ENCODE data around the gene PALM2AKAP2. TPM values are rescaled to one million over a fixed set of nuclear protein-coding genes. Genes with fewer than 3 reads are reported as not detected.

Gene PALM2AKAP2
- total and polyA plus RNA-seq, 10 of the 15 experiments (the other 5 are each of a cell fraction or from before 2014, with no cell fraction given) = 0.01 TPM; not detected in 9

DNA sequence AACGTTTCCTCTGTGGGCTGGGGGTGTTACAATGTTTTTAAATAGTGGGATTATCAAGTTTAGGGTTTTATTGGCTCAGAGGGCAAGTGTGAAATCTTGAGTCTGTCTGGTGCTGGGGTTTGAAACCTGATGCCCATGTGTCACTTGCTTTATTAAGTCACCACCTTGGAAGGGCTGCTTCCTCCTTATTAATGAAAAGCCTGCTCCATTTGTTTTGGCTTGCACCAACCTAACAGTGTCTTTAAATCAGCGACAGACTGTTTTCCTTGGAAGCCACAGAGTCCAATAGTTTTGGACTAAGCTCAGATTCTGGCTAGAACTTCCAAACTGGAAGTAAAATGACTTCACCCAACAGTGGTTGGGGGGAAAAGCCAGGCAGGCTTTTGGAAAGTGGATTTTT, 10.7 kb upstream of the PALM2AKAP2 start (continued):
- no peak for TF ChIP-seq REST (IDR thresholded peaks at IDR 0.05; ENCODE audit: low read depth, low read length)
- TF ChIP-seq MYC (IDR thresholded peaks at IDR 0.05; ENCODE audit: insufficient read depth, insufficient read length, insufficient replicate concordance, low read length, severe bottlenecking) = no peak
- TF ChIP-seq SREBF2 (IDR thresholded peaks at IDR 0.05; ENCODE audit: low read length) = no peak
- TF ChIP-seq YBX1 (IDR thresholded peaks at IDR 0.05) = no peak
- TF ChIP-seq STAT3 (IDR thresholded peaks at IDR 0.05; ENCODE audit: low read depth, low read length) = no peak
- TF ChIP-seq, protein P1, sequence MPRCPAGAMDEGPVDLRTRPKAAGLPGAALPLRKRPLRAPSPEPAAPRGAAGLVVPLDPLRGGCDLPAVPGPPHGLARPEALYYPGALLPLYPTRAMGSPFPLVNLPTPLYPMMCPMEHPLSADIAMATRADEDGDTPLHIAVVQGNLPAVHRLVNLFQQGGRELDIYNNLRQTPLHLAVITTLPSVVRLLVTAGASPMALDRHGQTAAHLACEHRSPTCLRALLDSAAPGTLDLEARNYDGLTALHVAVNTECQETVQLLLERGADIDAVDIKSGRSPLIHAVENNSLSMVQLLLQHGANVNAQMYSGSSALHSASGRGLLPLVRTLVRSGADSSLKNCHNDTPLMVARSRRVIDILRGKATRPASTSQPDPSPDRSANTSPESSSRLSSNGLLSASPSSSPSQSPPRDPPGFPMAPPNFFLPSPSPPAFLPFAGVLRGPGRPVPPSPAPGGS (IDR thresholded peaks at IDR 0.05; ENCODE audit: borderline replicate concordance, insufficient read depth, low read depth, low read length, poor library complexity, severe bottlenecking) = no peak
- TF ChIP-seq TBL1XR1 (IDR thresholded peaks at IDR 0.05; ENCODE audit: low read depth, low read length) = no peak

DNA sequence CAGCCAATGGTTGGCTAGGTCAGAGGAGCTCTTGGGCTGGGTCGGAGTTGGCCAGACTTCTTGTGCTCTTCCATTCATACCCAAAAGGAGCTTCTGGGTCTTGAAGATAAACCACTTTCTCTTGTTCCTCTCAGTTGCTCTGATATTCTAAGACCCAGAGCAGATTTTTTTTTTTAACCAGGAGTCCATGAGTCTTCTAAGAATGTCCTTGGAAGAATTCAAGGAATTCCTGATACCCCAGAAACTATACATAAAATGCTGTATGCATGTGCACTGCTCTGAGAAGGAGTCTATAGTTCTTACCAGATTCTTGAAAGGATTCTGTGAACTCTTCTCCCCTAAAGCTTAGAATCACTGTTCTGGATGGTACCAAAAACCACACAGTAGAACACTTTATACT, 9.9 kb upstream of the PALM2AKAP2 start:
- Histone ChIP-seq H3K36me3 (ENCODE audit: control insufficient read depth in 2 of 2, insufficient read depth in 2 of 2, low read length in 1 of 2) (no peaks in the 10 kb centered on the region), H3K9ac (ENCODE audit: control insufficient read depth, insufficient read depth, low read length) (no peak overlapping the region), H3K4me3 (no peak overlapping the region), H3K4me1 (ENCODE audit: control insufficient read depth, insufficient read depth, low read length) (no peaks in the 10 kb centered on the region), H4K20me1 (ENCODE audit: control insufficient read depth, insufficient read depth) (no peaks in the 10 kb centered on the region), H3K27me3 (replicated peaks in 1 of 2; ENCODE audit: control insufficient read depth in 2 of 2, insufficient read depth in 2 of 2, low read length in 1 of 2) (peaks cover 0 to 6% of the 10 kb centered on the region in 2 experiments; a peak in 3 of 4 replicates), H3K9me3 (replicated peaks; ENCODE audit: control insufficient read depth, insufficient read depth, low read length) (no peaks in the 10 kb centered on the region), H3K4me2 (ENCODE audit: control insufficient read depth, insufficient read depth) (no peak overlapping the region), H2AFZ (ENCODE audit: control insufficient read depth, low read depth, low read length) (no peak overlapping the region), H3K79me2 (ENCODE audit: control insufficient read depth, insufficient read depth, low read length) (no peaks in the 10 kb centered on the region), H3K27ac (ENCODE audit: control insufficient read depth, insufficient read depth) (no peak overlapping the region)
- DNase-seq (ENCODE audit: low read depth, low spot score) (no peak), FAIRE-seq (no peak), ATAC-seq (no peak)
- in situ Hi-C loops (cut with MboI) = no loop called here
- CTCF ChIA-PET = interaction anchor here (0.6 kb wide), 1 partner anchor 19 kb away, joined by 3 read pairs; no protein-coding TSS in a partner anchor
- BruUV-seq (replicated peaks) = no TSS peak
- POLR2A ChIA-PET = no interaction called here
- intact Hi-C loops (cut with micrococcal nuclease; ENCODE audit: unreplicated experiment) = no loop called here
- SMC1A ChIA-PET (ENCODE audit: uncharacterized antibody, unreplicated experiment) = no interaction called here
- WGBS (ENCODE audit: insufficient coverage, insufficient replicate concordance, low lambda C conversion rate, missing lambda C conversion rate) = 27% methylated on average over 1 of the region's 1 CpG
- RAD21 ChIA-PET (ENCODE audit: unreplicated experiment) = no interaction called here
- TF ChIP-seq IKZF1 (conservative IDR thresholded peaks at IDR 0.05) (no peak), MXI1 (IDR thresholded peaks at IDR 0.05; ENCODE audit: low read depth, low read length) (no peak), RAD21 (IDR thresholded peaks at IDR 0.05; ENCODE audit: insufficient read depth, low read depth, low read length) (no peak), MEF2B (IDR thresholded peaks at IDR 0.05; ENCODE audit: partially characterized antibody, poor library complexity, severe bottlenecking) (no peak), NBN (IDR thresholded peaks at IDR 0.05) (no peak), WRNIP1 (IDR thresholded peaks at IDR 0.05; ENCODE audit: borderline replicate concordance, low read depth, low read length) (no peak), ZNF24 (IDR thresholded peaks at IDR 0.05) (no peak), CHD1 (IDR thresholded peaks at IDR 0.05; ENCODE audit: low read depth, low read length) (no peak), MLLT1 (IDR thresholded peaks at IDR 0.05) (no peak)
- TF ChIP-seq, protein P2, sequence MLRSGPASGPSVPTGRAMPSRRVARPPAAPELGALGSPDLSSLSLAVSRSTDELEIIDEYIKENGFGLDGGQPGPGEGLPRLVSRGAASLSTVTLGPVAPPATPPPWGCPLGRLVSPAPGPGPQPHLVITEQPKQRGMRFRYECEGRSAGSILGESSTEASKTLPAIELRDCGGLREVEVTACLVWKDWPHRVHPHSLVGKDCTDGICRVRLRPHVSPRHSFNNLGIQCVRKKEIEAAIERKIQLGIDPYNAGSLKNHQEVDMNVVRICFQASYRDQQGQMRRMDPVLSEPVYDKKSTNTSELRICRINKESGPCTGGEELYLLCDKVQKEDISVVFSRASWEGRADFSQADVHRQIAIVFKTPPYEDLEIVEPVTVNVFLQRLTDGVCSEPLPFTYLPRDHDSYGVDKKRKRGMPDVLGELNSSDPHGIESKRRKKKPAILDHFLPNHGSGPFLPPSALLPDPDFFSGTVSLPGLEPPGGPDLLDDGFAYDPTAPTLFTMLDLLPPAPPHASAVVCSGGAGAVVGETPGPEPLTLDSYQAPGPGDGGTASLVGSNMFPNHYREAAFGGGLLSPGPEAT (IDR thresholded peaks at IDR 0.05; ENCODE audit: low read depth) = no peak
